Prostate gland (tissue), 2 donors: ENCODE measurements around the gene PKLR. TPM values are rescaled to one million over a fixed set of nuclear protein-coding genes. Genes with fewer than 3 reads are reported as not detected.
A peak's percentile ranks its signal among the peaks of the same experiment; 100 is the strongest.
"Not testable (repeated sequence)": the region's sequence is repeated elsewhere in the genome, so short reads cannot be mapped to it uniquely, and the experiment has no call there.

Experiments
- DNase-seq: peaks from one replicate; pipeline ENCODE4 v3.0.0-alpha.2; 2019; ENCODE audit warnings: low spot score
- H3K27ac ChIP-seq, 2 donors: fragments of 200-600 bp; sonication (generic); 2 replicates each; pipeline ENCODE4 v1.5.1; 2017 to 2019
- H3K27me3 ChIP-seq: fragments of 200-600 bp; sonication (generic); replicated peaks from 2 replicates; pipeline ENCODE4 v1.5.1; 2019; ENCODE audit not compliant: insufficient read depth
- H3K36me3 ChIP-seq, 2 donors: fragments of 200-600 bp; sonication (generic); 1 replicate in 1 of 2; 2 replicates in 1 of 2; pipeline versions ENCODE4 v1.5.1 to v1.8.1; 2017 to 2019
- H3K4me1 ChIP-seq: fragments of 200-600 bp; sonication (generic); replicated peaks from 2 replicates; pipeline ENCODE4 v1.5.1; 2019
- H3K4me3 ChIP-seq, 2 donors: fragments of 200-600 bp; sonication (generic); 2 replicates each; pipeline ENCODE4 v1.5.1; 2017 to 2019
- H3K9me3 ChIP-seq: fragments of 200-600 bp; sonication (generic); 2 replicates; pipeline ENCODE4 v1.5.1; 2017
- CTCF ChIP-seq, 4 experiments: fragments of 200-600 bp in 2 of 4; fragments of 450-650 bp in 2 of 4; sonication (generic) in 2 of 4; IDR thresholded peaks; 1 replicate in 3 of 4; 2 replicates in 1 of 4; pipeline ENCODE4 v1.5.1; 2016 to 2019; ENCODE audit warnings: antibody characterized with exemption in 4 of 4, mild to moderate bottlenecking in 2 of 4, moderate library complexity in 2 of 4
- POLR2A ChIP-seq: fragments of 450-650 bp; IDR thresholded peaks from one replicate; pipeline ENCODE4 v1.6.1; 2016; ENCODE audit warnings: antibody characterized with exemption, mild to moderate bottlenecking
- POLR2AphosphoS5 ChIP-seq: sonication (generic); formaldehyde crosslinking; IDR thresholded peaks from one replicate; pipeline ENCODE4 v1.6.1; 2017; ENCODE audit warnings: antibody characterized with exemption
- WGBS: methylation state at CpG from one replicate; pipeline ENCODE4 v1.1.5; 2018; 5-methylcytosine and 5-hydroxymethylcytosine counted together
- intact Hi-C: fragments of 100-400 bp; cut with DNase I; formaldehyde crosslinking; loops from one replicate; pipeline ENCODE4 v1.14.2; 2022
- total RNA-seq, 2 donors: library from RNA; depleted of rRNA; stranded (reverse); fragments of >200 nt; gene quantifications; one replicate each; pipeline ENCODE4 v1.1.0, GENCODE V29; 2016

Gene PKLR
- total RNA-seq, 2 donors from 2014 or later: not detected

GRCh38 chr1:155250246-155250632, 51.0 kb downstream of the PKLR start:
- DNase-seq: no peak
- Histone ChIP-seq H3K27me3 (no peaks in the 10 kb centered on the region), H3K4me1 (peaks cover 8% of the 10 kb centered on the region), H3K36me3 (no peaks in the 10 kb centered on the region), H3K9me3 (no peaks in the 10 kb centered on the region), H3K4me3 (no peak overlapping the region), H3K27ac (no peak overlapping the region)
- no peak for TF ChIP-seq POLR2A
- TF ChIP-seq CTCF (IDR thresholded peaks at IDR 0.05): no peak
- TF ChIP-seq POLR2AphosphoS5: no peak
- 51% methylated on average over 12 of the region's 28 CpGs for WGBS
- intact Hi-C loops: loop anchor here (5.0 kb wide), 1 partner anchor 57 kb away; the partner anchor contains the start of gene FDPS

GRCh38 chr1:155247667-155248553, 53.3 kb downstream of the PKLR start:
- Histone ChIP-seq H3K27ac (no peak overlapping the region), H3K36me3 (no peaks in the 10 kb centered on the region), H3K4me3 (no peak overlapping the region), H3K9me3 (no peaks in the 10 kb centered on the region), H3K27me3 (no peaks in the 10 kb centered on the region), H3K4me1 (no peaks in the 10 kb centered on the region)
- no peak for TF ChIP-seq CTCF (IDR thresholded peaks at IDR 0.05)
- TF ChIP-seq POLR2A: no peak
- no peak for TF ChIP-seq POLR2AphosphoS5
- intact Hi-C loops: no loop called here
- WGBS: 85% methylated on average over 26 of the region's 26 CpGs
- no peak for DNase-seq

DNA sequence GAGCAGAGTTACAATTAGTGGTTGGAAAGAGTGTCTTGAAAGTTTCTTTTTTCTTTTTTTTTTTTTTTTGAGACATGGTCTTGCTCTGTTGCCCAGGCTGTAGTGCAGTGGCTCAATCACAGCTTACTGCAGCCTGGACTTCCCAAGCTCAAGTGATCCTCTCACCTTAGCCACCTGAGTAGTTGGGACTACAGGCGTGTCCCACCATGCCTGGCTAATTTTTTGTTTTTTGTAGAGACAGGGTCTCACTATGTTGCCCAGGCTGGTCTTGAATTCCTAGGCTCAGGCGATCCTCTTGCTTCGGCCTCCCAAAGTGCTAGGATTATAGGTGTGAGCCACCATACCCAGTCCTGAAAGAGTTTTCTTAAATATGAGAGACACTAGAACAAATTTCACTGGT, 54.4 kb downstream of the PKLR start:
- H3K9me3 ChIP-seq, H3K27me3 ChIP-seq, intact Hi-C loops, H3K27ac ChIP-seq, H3K4me3 ChIP-seq, H3K36me3 ChIP-seq, DNase-seq, H3K4me1 ChIP-seq: not testable (repeated sequence)
- 92% methylated on average over 3 of the region's 3 CpGs for WGBS

- Histone ChIP-seq H3K36me3 (no peaks in the 10 kb centered on the region), H3K4me3 (peak overlapping the region; percentile 50 to 55), H3K27ac (peak overlapping the region; percentile 88 to 89), H3K27me3 (no peaks in the 10 kb centered on the region), H3K4me1 (no peaks in the 10 kb centered on the region), H3K9me3 (no peaks in the 10 kb centered on the region)
- no peak for TF ChIP-seq CTCF (IDR thresholded peaks at IDR 0.05)
- TF ChIP-seq POLR2A: no peak
- TF ChIP-seq POLR2AphosphoS5: no peak
- intact Hi-C loops: no loop called here
- 61% methylated on average over 8 of the region's 8 CpGs for WGBS
- DNase-seq: no peak
Measured at GRCh38 chr1:155245163-155245524, 56.1 kb downstream of the PKLR start.

DNA sequence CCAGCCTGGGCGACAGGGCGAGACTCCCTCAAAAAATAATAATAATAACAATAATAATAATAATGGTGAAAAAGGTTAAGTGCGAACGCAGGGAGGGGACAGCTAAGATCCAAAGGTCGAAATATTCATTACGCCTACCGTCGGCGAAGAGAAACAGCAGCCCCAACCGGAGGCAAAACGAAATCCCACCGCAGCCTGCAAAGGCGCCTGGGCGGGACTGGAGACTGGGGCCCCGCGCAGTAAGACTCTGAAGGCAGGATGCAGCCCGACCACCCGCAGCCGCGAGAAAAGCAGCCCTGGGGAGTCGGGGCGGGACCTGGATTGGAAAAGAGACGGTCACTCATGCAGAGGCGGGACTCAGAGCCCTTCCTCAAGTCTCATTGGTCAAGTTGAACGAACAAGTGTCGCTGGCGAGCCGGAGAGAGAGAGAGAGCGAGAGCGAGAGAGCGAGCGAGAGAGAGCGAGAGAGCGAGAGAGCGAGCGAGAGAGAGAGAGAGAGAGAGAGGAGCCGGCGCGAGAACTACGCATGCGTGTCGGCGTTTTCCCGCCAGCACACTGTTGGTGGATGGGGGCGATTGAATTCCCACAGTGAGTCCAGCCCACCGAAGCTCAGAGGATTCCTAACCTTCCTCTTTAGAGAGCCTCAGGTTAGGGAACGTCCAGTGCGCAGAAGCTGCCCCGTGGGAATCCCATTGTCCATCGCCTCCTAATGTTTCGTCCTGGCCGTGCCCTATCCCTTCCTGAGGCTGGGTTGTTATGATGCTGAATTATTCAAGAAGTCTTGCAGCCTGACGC, 56.7 kb downstream of the PKLR start:
- intact Hi-C loops: loop anchor here (5.0 kb wide), 1 partner anchor 37 kb away; the partner anchor contains the start of genes MTX1 and THBS3
- Histone ChIP-seq H3K4me3 (peak overlapping the region; percentile 50 to 55), H3K9me3 (no peaks in the 10 kb centered on the region), H3K36me3 (no peaks in the 10 kb centered on the region), H3K27ac (peak overlapping the region; percentile 88 to 89), H3K27me3 (no peaks in the 10 kb centered on the region), H3K4me1 (no peaks in the 10 kb centered on the region)
- DNase-seq: peak; percentile 96
- WGBS: under 1% methylated on average over 53 of the region's 53 CpGs
- TF ChIP-seq POLR2A (peak; percentile 80), CTCF (IDR thresholded peaks at IDR 0.05) (peak in 3 of 4 experiments; percentile 63 to 97 (median 97)), POLR2AphosphoS5 (peak; percentile 98)
